Fibroblast of the aortic adventitia (primary cell): ENCODE data around the gene ENG. TPM values are rescaled to one million over a fixed set of nuclear protein-coding genes. Genes with fewer than 3 reads are reported as not detected.
"Not testable (repeated sequence)": the region's sequence is repeated elsewhere in the genome, so short reads cannot be mapped to it uniquely, and the experiment has no call there.

Experiments used
- DNase-seq: peaks from one replicate; pipeline ENCODE4 v3.0.0-alpha.2; 2010; ENCODE audit warnings: low read depth
- H3K4me3 ChIP-seq: 2 replicates; pipeline ENCODE4 v1.5.1; 2011; ENCODE audit warnings: low read depth, mild to moderate bottlenecking, control low read depth, low read length, moderate library complexity
- CTCF ChIP-seq: IDR thresholded peaks from 2 replicates; pipeline ENCODE4 v1.5.1; 2011; ENCODE audit warnings: mild to moderate bottlenecking, low read length, control low read depth, inconsistent platforms; ENCODE audit not compliant: insufficient read depth
- total RNA-seq: library from RNA; depleted of rRNA; stranded (reverse); fragments of >200 nt; gene quantifications from 2 replicates; pipeline ENCODE4 v1.2.3, GENCODE V29; 2012; ENCODE audit warnings: low replicate concordance

The ENG gene
- total RNA-seq, 1 donor = 62.0 TPM

- no peak for TF ChIP-seq CTCF
- DNase-seq = no peak
- no peak overlapping the region for H3K4me3 ChIP-seq
Measured at GRCh38 chr9:127841087-127841835, 13.2 kb downstream of the ENG start.

GRCh38 chr9:127838375-127839078, 15.9 kb downstream of the ENG start:
- peak; percentile 95 for DNase-seq
- H3K4me3 ChIP-seq = peak overlapping the region; percentile 38
- no peak for TF ChIP-seq CTCF

- no peak overlapping the region for H3K4me3 ChIP-seq
- no peak for DNase-seq
- no peak for TF ChIP-seq CTCF
Measured at GRCh38 chr9:127837346-127837745, 17.1 kb downstream of the ENG start.

GRCh38 chr9:127836561-127836960, 17.9 kb downstream of the ENG start:
- not testable (repeated sequence) for DNase-seq, H3K4me3 ChIP-seq

GRCh38 chr9:127835991-127836516, 18.4 kb downstream of the ENG start:
- no peak for TF ChIP-seq CTCF
- peak; percentile 63 for DNase-seq
- H3K4me3 ChIP-seq = no peak overlapping the region

- H3K4me3 ChIP-seq = no peak overlapping the region
- DNase-seq = peak; percentile 71
- no peak for TF ChIP-seq CTCF
Measured at GRCh38 chr9:127833555-127833954, 20.9 kb downstream of the ENG start.

- no peak for DNase-seq
- no peak overlapping the region for H3K4me3 ChIP-seq
- no peak for TF ChIP-seq CTCF
Measured at GRCh38 chr9:127832248-127832647, 22.2 kb downstream of the ENG start.
